Measurements from ENCODE around the gene RHOT2. TPM values are rescaled to one million over a fixed set of nuclear protein-coding genes. Genes with fewer than 3 reads are reported as not detected.

The RHOT2 gene
- total RNA-seq, 1 experiment from 2014 or later = 210 TPM

DNA sequence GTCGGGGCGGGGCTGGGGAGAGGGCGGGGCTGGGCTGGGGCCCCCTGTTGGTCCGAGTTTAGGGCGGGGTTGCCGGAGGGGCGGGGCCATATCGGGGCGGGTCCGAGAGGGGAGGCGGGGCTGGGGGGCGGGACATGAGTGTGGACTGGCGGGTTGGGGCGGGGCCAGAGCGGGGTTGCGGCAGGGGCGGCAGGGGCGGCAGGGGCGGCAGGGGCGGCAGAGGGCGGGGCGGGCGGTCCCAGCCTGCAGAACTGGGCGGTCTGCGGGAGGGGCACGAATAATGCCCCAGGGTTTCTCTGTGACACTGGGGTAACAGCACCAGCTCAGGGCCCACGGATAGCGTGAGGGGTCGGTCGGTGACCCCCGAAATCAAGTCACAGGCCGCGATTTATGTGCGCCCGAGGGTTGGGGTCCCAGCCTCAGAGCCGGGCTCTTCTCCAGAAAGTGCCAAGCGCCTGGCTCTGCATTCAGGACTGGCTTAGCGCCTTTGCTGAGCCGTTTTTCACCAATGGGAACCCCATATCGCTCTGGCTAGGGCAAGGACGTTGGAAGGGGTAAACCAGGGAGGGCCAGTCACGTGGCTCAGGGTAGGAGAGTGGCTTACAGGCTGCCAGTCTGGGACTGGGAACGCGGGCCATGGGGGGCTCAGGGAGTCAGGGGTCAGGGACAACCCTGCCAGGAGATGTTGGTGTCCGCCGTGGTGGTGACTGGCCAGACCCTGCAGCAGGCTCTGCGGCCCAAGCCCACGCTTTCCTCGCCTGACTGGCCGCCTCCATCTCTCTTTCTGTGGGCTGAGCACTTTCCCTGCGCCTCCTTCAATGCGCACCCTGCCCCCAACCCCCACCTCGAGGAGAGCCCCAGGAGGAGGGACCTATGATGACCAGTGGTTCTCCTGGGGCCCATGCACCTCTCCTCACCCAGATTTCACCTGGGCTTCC is 30.6 kb upstream of the RHOT2 start:
- no CpG with 5 or more reads among the region's 53 CpGs for whole genome bisulfite sequencing (ENCODE audit: extremely low coverage, insufficient read length, low lambda C conversion rate)
- TF ChIP-seq, protein P1, sequence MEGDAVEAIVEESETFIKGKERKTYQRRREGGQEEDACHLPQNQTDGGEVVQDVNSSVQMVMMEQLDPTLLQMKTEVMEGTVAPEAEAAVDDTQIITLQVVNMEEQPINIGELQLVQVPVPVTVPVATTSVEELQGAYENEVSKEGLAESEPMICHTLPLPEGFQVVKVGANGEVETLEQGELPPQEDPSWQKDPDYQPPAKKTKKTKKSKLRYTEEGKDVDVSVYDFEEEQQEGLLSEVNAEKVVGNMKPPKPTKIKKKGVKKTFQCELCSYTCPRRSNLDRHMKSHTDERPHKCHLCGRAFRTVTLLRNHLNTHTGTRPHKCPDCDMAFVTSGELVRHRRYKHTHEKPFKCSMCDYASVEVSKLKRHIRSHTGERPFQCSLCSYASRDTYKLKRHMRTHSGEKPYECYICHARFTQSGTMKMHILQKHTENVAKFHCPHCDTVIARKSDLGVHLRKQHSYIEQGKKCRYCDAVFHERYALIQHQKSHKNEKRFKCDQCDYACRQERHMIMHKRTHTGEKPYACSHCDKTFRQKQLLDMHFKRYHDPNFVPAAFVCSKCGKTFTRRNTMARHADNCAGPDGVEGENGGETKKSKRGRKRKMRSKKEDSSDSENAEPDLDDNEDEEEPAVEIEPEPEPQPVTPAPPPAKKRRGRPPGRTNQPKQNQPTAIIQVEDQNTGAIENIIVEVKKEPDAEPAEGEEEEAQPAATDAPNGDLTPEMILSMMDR (conservative IDR thresholded peaks at IDR 0.05) = no peak
- H2BK20ac ChIP-seq (ENCODE audit: low read depth, low read length, poor library complexity, severe bottlenecking) = no peak overlapping the region
- no peaks in the 10 kb centered on the region for H3K27me3 ChIP-seq (ENCODE audit: insufficient read depth, low read length)
- no peaks in the 10 kb centered on the region for H4K20me1 ChIP-seq (ENCODE audit: control insufficient read depth, insufficient read depth, insufficient read length)
- no peak overlapping the region for H3T11ph ChIP-seq (ENCODE audit: low read length)
- no peak overlapping the region for H3K27ac ChIP-seq (ENCODE audit: insufficient read length, low read depth, low read length)
- H3K23me2 ChIP-seq (ENCODE audit: insufficient read length, low read depth, low read length, poor library complexity, severe bottlenecking) = peaks cover 7% of the 10 kb centered on the region
- H2AFZ ChIP-seq (ENCODE audit: low read length) = no peak overlapping the region
- no peak overlapping the region for H2BK120ac ChIP-seq (ENCODE audit: low read depth, low read length, poor library complexity, severe bottlenecking)
- Mint-ChIP-seq H3K27ac (no peak overlapping the region; a peak in 1 of 7 replicates), H3K4me1 (peaks cover 11 to 22% of the 10 kb centered on the region in 2 experiments), H3K27me3 (ENCODE audit: low read depth) (peaks cover 2% of the 10 kb centered on the region; the same call in 1 of the 2 replicates), H3K36me3 (ENCODE audit: insufficient read depth in 1 of 3, low read depth in 3 of 3) (peaks cover 0 to 6% (median 1%) of the 10 kb centered on the region in 3 experiments; a peak in 4 of 7 replicates), H3K4me3 (peak overlapping the region; percentile 82 to 96), H3K9me3 (peaks cover 3% of the 10 kb centered on the region in 2 experiments; a peak in 2 of 5 replicates)
- no peak overlapping the region for H2AK5ac ChIP-seq (ENCODE audit: insufficient read length, low read length)
- no peaks in the 10 kb centered on the region; the same call in 1 of the 2 replicates for H3K4me1 ChIP-seq (ENCODE audit: insufficient read depth, low read length)
- no peak overlapping the region for H2BK15ac ChIP-seq (ENCODE audit: low read depth, low read length)
- H4K5ac ChIP-seq (ENCODE audit: insufficient read length, low read depth, low read length) = no peak overlapping the region
- no peak overlapping the region for H3K9ac ChIP-seq (ENCODE audit: extremely low read depth, insufficient read length, low read length)
- peak; percentile 90 for DNase-seq
- no peak overlapping the region for H4K91ac ChIP-seq (ENCODE audit: insufficient read length, low read depth, low read length)
- H3K14ac ChIP-seq (ENCODE audit: insufficient read depth, low read length) = no peak overlapping the region
- no peak overlapping the region for H3K18ac ChIP-seq (ENCODE audit: insufficient read length, low read depth, low read length)
- no peak overlapping the region for H3K23ac ChIP-seq (ENCODE audit: insufficient read length, low read depth, low read length)
- H3K9me3 ChIP-seq (ENCODE audit: control insufficient read depth, low read depth, low read length) = no peaks in the 10 kb centered on the region
- H2BK5ac ChIP-seq (ENCODE audit: insufficient read length, low read length) = no peak overlapping the region
- H3K56ac ChIP-seq (ENCODE audit: insufficient read length, low read depth, low read length) = no peak overlapping the region
- H3K79me2 ChIP-seq (ENCODE audit: insufficient read depth, low read length) = peaks cover 2% of the 10 kb centered on the region; the same call in 1 of the 2 replicates
- H3K4me2 ChIP-seq (ENCODE audit: insufficient read depth, insufficient read length, low read length) = peak overlapping the region; percentile 50
- H4K8ac ChIP-seq (replicated peaks; ENCODE audit: insufficient read length, low read depth, low read length) = no peak overlapping the region
- no peak overlapping the region for H3K4ac ChIP-seq (ENCODE audit: low read depth, low read length)
- H2BK12ac ChIP-seq (ENCODE audit: insufficient read length, low read depth, low read length) = no peak overlapping the region
- no peaks in the 10 kb centered on the region for H3K79me1 ChIP-seq (ENCODE audit: insufficient read depth, low read depth, low read length, poor library complexity, severe bottlenecking)

All from H9 (cell line).